Peyer's patch (tissue), 4 donors: Measurements from ENCODE around the gene ZMYND10.

Experiments used
- CTCF ChIP-seq, 6 experiments: fragments of 450-650 bp in 4 of 6; fragments of 200-600 bp in 2 of 6; sonication (generic) in 1 of 6; IDR thresholded peaks; one replicate each; pipeline ENCODE4 v1.5.1; 2017 to 2019; ENCODE audit warnings: antibody characterized with exemption in 6 of 6, mild to moderate bottlenecking in 3 of 6, moderate library complexity in 1 of 6
- POLR2A ChIP-seq, 2 donors: fragments of 450-650 bp; IDR thresholded peaks; one replicate each; pipeline ENCODE4 v1.5.1; 2017; ENCODE audit warnings: antibody characterized with exemption in 2 of 2, mild to moderate bottlenecking in 2 of 2, moderate library complexity in 2 of 2

GRCh38 chr3:50338965-50339364 lies 6.6 kb downstream of the ZMYND10 start:
- TF ChIP-seq CTCF (IDR thresholded peaks at IDR 0.05) (peak in 1 of 6 experiments; percentile 8), POLR2A (IDR thresholded peaks at IDR 0.05) (no peak)
